ENCODE measurements around the gene KIR2DL1.
"Not testable (repeated sequence)": the region's sequence is repeated elsewhere in the genome, so short reads cannot be mapped to it uniquely, and the experiment has no call there.

The KIR2DL1 gene

GRCh38 chr19:54738306-54738705 lies 31.3 kb upstream of the KIR2DL1 start, which contains the start of gene KIR2DL3:
Gene KIR2DL3 (plus strand): TSS chr19:54738513. CDS start chr19:54738546, 33 bp downstream.
- H2BK12ac ChIP-seq (ENCODE audit: low read length); H3K27ac ChIP-seq (replicated peaks; ENCODE audit: low read length); H2BK5ac ChIP-seq (ENCODE audit: low read length); H2BK120ac ChIP-seq (ENCODE audit: low read depth, low read length); H3K79me1 ChIP-seq (ENCODE audit: low read depth, low read length); H3K18ac ChIP-seq (ENCODE audit: low read length); DNase-seq (ENCODE audit: low spot score); H4K8ac ChIP-seq (ENCODE audit: low read depth, low read length); H3K9ac ChIP-seq (ENCODE audit: low read depth, low read length, poor library complexity); H3K23ac ChIP-seq (ENCODE audit: low read depth, low read length, poor library complexity); H3K4me3 ChIP-seq (ENCODE audit: low read length in 2 of 2); H4K91ac ChIP-seq (ENCODE audit: low read depth, low read length, poor library complexity); H3K4ac ChIP-seq (ENCODE audit: low read length); H2BK15ac ChIP-seq (ENCODE audit: low read length); H3K4me1 ChIP-seq (ENCODE audit: control insufficient read depth in 2 of 2, insufficient read depth in 1 of 2, low read depth in 1 of 2, low read length in 2 of 2); H3K36me3 ChIP-seq (replicated peaks in 1 of 2; ENCODE audit: control insufficient read depth in 2 of 2, insufficient read depth in 2 of 2, low read length in 2 of 2); H2AFZ ChIP-seq (ENCODE audit: low read length); H3K4me2 ChIP-seq (ENCODE audit: insufficient read depth, low read length, poor library complexity, severe bottlenecking); H3K27me3 ChIP-seq (ENCODE audit: control insufficient read depth in 3 of 3, insufficient read depth in 3 of 3, low read depth in 1 of 3, low read length in 3 of 3); H3K14ac ChIP-seq (ENCODE audit: low read length); H2AK5ac ChIP-seq (ENCODE audit: low read depth, low read length): not testable (repeated sequence)
- H3K9me3 ChIP-seq (replicated peaks in 1 of 2; ENCODE audit: control insufficient read depth in 2 of 2, insufficient read depth in 1 of 2, low read depth in 1 of 2, low read length in 2 of 2): peaks cover 0 to 13% of the 10 kb centered on the region in 2 donors
- no CpG with 5 or more reads among the region's 16 CpGs for WGBS, 2 donors (ENCODE audit: extremely low coverage in 2 of 2, insufficient read length in 2 of 2, insufficient replicate concordance in 1 of 2)

DNA sequence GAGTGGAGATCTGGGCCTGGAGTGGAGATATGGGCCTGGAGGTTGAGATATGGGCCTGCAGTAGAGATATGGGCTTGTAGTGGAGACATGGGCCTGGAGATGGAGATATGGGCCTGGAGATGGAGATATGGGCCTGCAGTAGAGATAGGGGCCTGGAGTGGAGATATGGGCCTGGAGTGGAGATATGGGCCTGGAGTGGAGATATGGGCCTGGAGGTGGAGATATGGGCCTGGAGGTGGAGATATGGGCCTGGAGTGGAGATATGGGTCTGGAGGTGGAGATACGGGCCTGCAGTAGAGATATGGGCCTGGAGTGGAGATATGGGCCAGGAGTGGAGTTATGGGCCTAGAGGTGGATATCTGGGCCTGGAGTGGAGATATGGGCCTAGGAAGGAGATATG lies 30.9 kb upstream of the KIR2DL1 start:
- Histone ChIP-seq H3K79me1 (ENCODE audit: low read depth, low read length) (no peaks in the 10 kb centered on the region), H3K4me2 (ENCODE audit: insufficient read depth, low read length, poor library complexity, severe bottlenecking) (no peak overlapping the region), H2BK5ac (ENCODE audit: low read length) (no peak overlapping the region), H3K23ac (ENCODE audit: low read depth, low read length, poor library complexity) (no peak overlapping the region), H3K4me3 (ENCODE audit: low read length in 2 of 2) (no peak overlapping the region), H4K91ac (ENCODE audit: low read depth, low read length, poor library complexity) (no peak overlapping the region), H2BK15ac (ENCODE audit: low read length) (no peak overlapping the region), H2BK120ac (ENCODE audit: low read depth, low read length) (no peak overlapping the region), H2AFZ (ENCODE audit: low read length) (no peak overlapping the region), H3K27me3 (ENCODE audit: control insufficient read depth in 3 of 3, insufficient read depth in 3 of 3, low read depth in 1 of 3, low read length in 3 of 3) (peaks cover 0 to 2% (median 0%) of the 10 kb centered on the region in 3 experiments), H3K9ac (ENCODE audit: low read depth, low read length, poor library complexity) (no peak overlapping the region), H3K18ac (ENCODE audit: low read length) (no peak overlapping the region), H3K4ac (ENCODE audit: low read length) (no peak overlapping the region), H3K4me1 (ENCODE audit: control insufficient read depth in 2 of 2, insufficient read depth in 1 of 2, low read depth in 1 of 2, low read length in 2 of 2) (no peaks in the 10 kb centered on the region), H2AK5ac (ENCODE audit: low read depth, low read length) (no peak overlapping the region), H3K27ac (replicated peaks; ENCODE audit: low read length) (no peak overlapping the region), H2BK12ac (ENCODE audit: low read length) (no peak overlapping the region), H3K9me3 (replicated peaks in 1 of 2; ENCODE audit: control insufficient read depth in 2 of 2, insufficient read depth in 1 of 2, low read depth in 1 of 2, low read length in 2 of 2) (peaks cover 0 to 11% of the 10 kb centered on the region in 2 donors), H4K8ac (ENCODE audit: low read depth, low read length) (no peak overlapping the region), H3K36me3 (replicated peaks in 1 of 2; ENCODE audit: control insufficient read depth in 2 of 2, insufficient read depth in 2 of 2, low read length in 2 of 2) (no peaks in the 10 kb centered on the region), H3K14ac (ENCODE audit: low read length) (no peak overlapping the region)
- WGBS, 2 donors (ENCODE audit: extremely low coverage in 2 of 2, insufficient read length in 2 of 2, insufficient replicate concordance in 1 of 2): no CpG with 5 or more reads among the region's 1 CpG
- DNase-seq (ENCODE audit: low spot score): no peak

DNA sequence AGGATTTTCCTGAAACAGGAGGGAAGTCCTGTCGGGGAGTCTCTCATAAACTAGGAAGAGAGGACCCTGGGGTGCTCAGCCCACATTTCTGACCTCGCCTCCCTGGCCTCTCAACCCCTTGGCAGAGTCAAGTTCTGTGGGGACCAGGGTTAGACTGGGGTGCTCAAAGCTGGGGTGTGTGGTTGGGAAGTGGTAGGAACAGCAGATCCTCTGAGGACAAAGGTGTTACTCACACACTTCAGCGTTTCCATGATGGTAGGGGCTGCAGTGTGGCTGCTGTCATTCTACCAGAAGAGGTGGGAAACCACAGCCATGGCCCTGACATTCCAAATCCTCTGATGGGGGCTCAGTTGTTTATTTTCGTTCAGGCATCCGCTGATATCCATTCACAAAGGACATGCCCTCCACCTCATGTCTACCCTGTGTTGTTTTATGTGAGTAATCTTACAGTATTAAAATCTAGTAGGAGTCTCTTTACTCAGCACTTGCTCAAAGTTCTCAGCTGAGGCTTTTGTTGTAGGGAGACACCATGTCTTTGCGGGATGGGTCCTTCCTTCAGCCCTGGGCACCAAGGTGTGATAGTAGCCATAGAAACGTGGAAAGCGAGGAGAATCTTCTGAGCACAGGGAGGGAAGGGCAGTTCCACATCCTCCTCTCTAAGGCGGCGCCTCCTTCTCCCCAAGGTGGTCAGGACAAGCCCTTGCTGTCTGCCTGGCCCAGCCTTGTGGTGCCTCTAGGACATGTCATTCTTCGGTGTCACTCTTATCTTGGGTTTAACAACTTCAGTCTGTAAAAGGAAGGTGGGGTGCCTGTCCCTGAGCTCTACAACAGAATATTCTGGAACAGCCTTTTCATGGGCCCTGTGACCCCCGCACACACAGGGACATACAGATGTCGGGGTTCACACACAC lies 29.8 kb upstream of the KIR2DL1 start:
- no peaks in the 10 kb centered on the region for H3K36me3 ChIP-seq (replicated peaks in 1 of 2; ENCODE audit: control insufficient read depth in 2 of 2, insufficient read depth in 2 of 2, low read length in 2 of 2)
- H3K4me3 ChIP-seq (ENCODE audit: low read length in 2 of 2): peak overlapping the region in 1 of 2 donors; percentile 50
- peaks cover 0 to 11% of the 10 kb centered on the region in 2 donors for H3K9me3 ChIP-seq (replicated peaks in 1 of 2; ENCODE audit: control insufficient read depth in 2 of 2, insufficient read depth in 1 of 2, low read depth in 1 of 2, low read length in 2 of 2)
- no peak overlapping the region for H3K14ac ChIP-seq (ENCODE audit: low read length)
- no peak overlapping the region for H2BK5ac ChIP-seq (ENCODE audit: low read length)
- no peak overlapping the region for H2AK5ac ChIP-seq (ENCODE audit: low read depth, low read length)
- H3K9ac ChIP-seq (ENCODE audit: low read depth, low read length, poor library complexity): no peak overlapping the region
- DNase-seq (ENCODE audit: low spot score): no peak
- no peak overlapping the region for H3K4me2 ChIP-seq (ENCODE audit: insufficient read depth, low read length, poor library complexity, severe bottlenecking)
- H3K79me1 ChIP-seq (ENCODE audit: low read depth, low read length): no peaks in the 10 kb centered on the region
- no peak overlapping the region for H2BK15ac ChIP-seq (ENCODE audit: low read length)
- H3K27me3 ChIP-seq (ENCODE audit: control insufficient read depth in 3 of 3, insufficient read depth in 3 of 3, low read depth in 1 of 3, low read length in 3 of 3): no peaks in the 10 kb centered on the region
- no peak overlapping the region for H2BK120ac ChIP-seq (ENCODE audit: low read depth, low read length)
- H3K27ac ChIP-seq (replicated peaks; ENCODE audit: low read length): no peak overlapping the region
- no peak overlapping the region for H2AFZ ChIP-seq (ENCODE audit: low read length)
- no CpG with 5 or more reads among the region's 13 CpGs for WGBS, 2 donors (ENCODE audit: extremely low coverage in 2 of 2, insufficient read length in 2 of 2, insufficient replicate concordance in 1 of 2)
- H3K4me1 ChIP-seq (ENCODE audit: control insufficient read depth in 2 of 2, insufficient read depth in 1 of 2, low read depth in 1 of 2, low read length in 2 of 2): no peaks in the 10 kb centered on the region
- no peak overlapping the region for H3K18ac ChIP-seq (ENCODE audit: low read length)
- no peak overlapping the region for H3K23ac ChIP-seq (ENCODE audit: low read depth, low read length, poor library complexity)
- no peak overlapping the region for H3K4ac ChIP-seq (ENCODE audit: low read length)
- H2BK12ac ChIP-seq (ENCODE audit: low read length): no peak overlapping the region
- no peak overlapping the region for H4K8ac ChIP-seq (ENCODE audit: low read depth, low read length)
- H4K91ac ChIP-seq (ENCODE audit: low read depth, low read length, poor library complexity): no peak overlapping the region

DNA sequence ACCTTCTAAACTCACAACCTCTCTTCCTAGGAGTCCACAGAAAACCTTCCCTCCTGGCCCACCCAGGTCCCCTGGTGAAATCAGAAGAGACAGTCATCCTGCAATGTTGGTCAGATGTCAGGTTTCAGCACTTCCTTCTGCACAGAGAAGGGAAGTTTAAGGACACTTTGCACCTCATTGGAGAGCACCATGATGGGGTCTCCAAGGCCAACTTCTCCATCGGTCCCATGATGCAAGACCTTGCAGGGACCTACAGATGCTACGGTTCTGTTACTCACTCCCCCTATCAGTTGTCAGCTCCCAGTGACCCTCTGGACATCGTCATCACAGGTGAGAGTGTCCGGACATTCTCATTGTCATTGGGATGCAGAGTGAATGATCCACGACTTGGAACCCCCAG lies 27.6 kb upstream of the KIR2DL1 start:
- H3K9ac ChIP-seq (ENCODE audit: low read depth, low read length, poor library complexity); H3K79me1 ChIP-seq (ENCODE audit: low read depth, low read length); H2BK15ac ChIP-seq (ENCODE audit: low read length); H3K14ac ChIP-seq (ENCODE audit: low read length); H2AK5ac ChIP-seq (ENCODE audit: low read depth, low read length); H3K36me3 ChIP-seq (replicated peaks in 1 of 2; ENCODE audit: control insufficient read depth in 2 of 2, insufficient read depth in 2 of 2, low read length in 2 of 2); H3K4ac ChIP-seq (ENCODE audit: low read length); H3K4me3 ChIP-seq (ENCODE audit: low read length in 2 of 2); DNase-seq (ENCODE audit: low spot score); H3K27ac ChIP-seq (replicated peaks; ENCODE audit: low read length); H2BK120ac ChIP-seq (ENCODE audit: low read depth, low read length); H2AFZ ChIP-seq (ENCODE audit: low read length); H3K27me3 ChIP-seq (ENCODE audit: control insufficient read depth in 3 of 3, insufficient read depth in 3 of 3, low read depth in 1 of 3, low read length in 3 of 3); H2BK12ac ChIP-seq (ENCODE audit: low read length); H4K91ac ChIP-seq (ENCODE audit: low read depth, low read length, poor library complexity); H2BK5ac ChIP-seq (ENCODE audit: low read length); H3K18ac ChIP-seq (ENCODE audit: low read length); H4K8ac ChIP-seq (ENCODE audit: low read depth, low read length); H3K23ac ChIP-seq (ENCODE audit: low read depth, low read length, poor library complexity); H3K4me1 ChIP-seq (ENCODE audit: control insufficient read depth in 2 of 2, insufficient read depth in 1 of 2, low read depth in 1 of 2, low read length in 2 of 2); H3K9me3 ChIP-seq (replicated peaks in 1 of 2; ENCODE audit: control insufficient read depth in 2 of 2, insufficient read depth in 1 of 2, low read depth in 1 of 2, low read length in 2 of 2); H3K4me2 ChIP-seq (ENCODE audit: insufficient read depth, low read length, poor library complexity, severe bottlenecking): not testable (repeated sequence)
- WGBS, 2 donors (ENCODE audit: extremely low coverage in 2 of 2, insufficient read length in 2 of 2, insufficient replicate concordance in 1 of 2): no CpG with 5 or more reads among the region's 5 CpGs

Measured in neuronal stem cell (in vitro differentiated cells).